Left lung (tissue), 10 donors: ENCODE data around the gene IL13. TPM values are rescaled to one million over a fixed set of nuclear protein-coding genes. Genes with fewer than 3 reads are reported as not detected.

ENCODE experiments used
- ATAC-seq: fragments of 200-7000 bp; cut with Tn5 transposase; one replicate; pipeline ENCODE4 v1.9.1; 2020; ENCODE audit warnings: moderate library complexity
- DNase-seq, 4 donors: peaks; one replicate each; pipeline ENCODE4 v3.0.0-alpha.2; 2013 to 2020
- H3K27ac ChIP-seq, 2 donors: fragments of 200-600 bp; sonication (generic) in 1 of 2; one replicate each; pipeline versions ENCODE4 v1.5.0 to v1.8.0; 2020 to 2021
- H3K27me3 ChIP-seq, 2 donors: fragments of 200-600 bp; sonication (generic) in 1 of 2; one replicate each; pipeline versions ENCODE4 v1.5.0 to v1.8.0; 2020 to 2021
- H3K36me3 ChIP-seq, 2 donors: fragments of 200-600 bp; sonication (generic) in 1 of 2; one replicate each; pipeline versions ENCODE4 v1.5.0 to v1.8.0; 2020 to 2021
- H3K4me1 ChIP-seq, 2 donors: fragments of 200-600 bp; one replicate each; pipeline ENCODE4 v1.8.0; 2021
- H3K4me3 ChIP-seq, 2 donors: fragments of 200-600 bp; sonication (generic) in 1 of 2; one replicate each; pipeline versions ENCODE4 v1.5.0 to v1.8.0; 2020 to 2021; ENCODE audit warnings: mild to moderate bottlenecking in 1 of 2
- H3K9me3 ChIP-seq, 2 donors: fragments of 200-600 bp; sonication (generic) in 1 of 2; one replicate each; pipeline versions ENCODE4 v1.5.0 to v1.8.0; 2020 to 2021
- CTCF ChIP-seq, 2 donors: fragments of 200-600 bp; sonication (generic) in 1 of 2; IDR thresholded peaks; one replicate each; pipeline versions ENCODE4 v1.5.0 to v1.8.0; 2021; ENCODE audit warnings: antibody characterized with exemption in 2 of 2
- intact Hi-C, 2 donors: fragments of 100-400 bp; cut with DNase I; formaldehyde crosslinking; loops; one replicate each; pipeline versions ENCODE4 v1.11.2 to v1.14.2; 2022
- polyA plus RNA-seq, 6 donors: library from polyadenylated mRNA; unstranded; fragments of 120-200 nt; gene quantifications; one replicate each; pipeline ENCODE4 v1.2.1, GENCODE V29; 2013; ENCODE audit not compliant: insufficient read length in 6 of 6
- total RNA-seq, 2 donors: library from RNA; stranded (reverse); fragmentation: NEBNext Ultra II Directional; extraction: Animal tissue kit (Norgen Biotek cat#: 25700); gene quantifications; one replicate each; pipeline ENCODE4 v1.2.1, GENCODE V29; 2021
- donor health status: DM: no; HTN: yes; CAD: no.
- donor health status: DM: no; HTN: no; CAD: no.

IL13 gene
- total and polyA plus RNA-seq, 8 donors, result 0.15 to 0.16 TPM; not detected in 6

DNA sequence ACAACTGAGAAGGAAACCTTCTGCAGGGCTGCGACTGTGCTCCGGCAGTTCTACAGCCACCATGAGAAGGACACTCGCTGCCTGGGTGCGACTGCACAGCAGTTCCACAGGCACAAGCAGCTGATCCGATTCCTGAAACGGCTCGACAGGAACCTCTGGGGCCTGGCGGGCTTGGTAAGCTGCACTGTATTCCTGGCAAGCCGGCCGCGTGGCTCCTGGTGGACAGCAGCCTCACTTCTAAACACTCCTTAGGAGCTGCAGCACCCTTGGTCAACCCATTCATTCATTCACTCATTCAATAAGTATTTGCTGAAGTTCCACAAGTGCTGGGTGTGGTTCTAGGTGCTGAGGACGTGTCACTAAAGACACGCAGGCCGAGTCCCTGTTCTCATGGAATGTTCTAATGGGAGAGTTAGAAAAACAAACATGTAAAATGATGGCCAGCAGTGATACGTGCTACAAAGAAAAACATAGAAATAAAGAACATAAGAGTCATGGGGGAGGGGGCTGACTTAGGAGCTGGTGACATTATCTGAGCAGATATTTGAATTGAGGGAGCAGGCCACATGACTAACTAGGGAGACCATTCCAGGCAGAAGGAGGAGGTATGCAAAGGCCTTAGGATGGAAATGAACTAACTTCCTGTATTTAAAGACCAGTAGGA is 21.9 kb downstream of the IL13 start:
- DNase-seq, result no peak
- peak; percentile 7 for ATAC-seq
- Histone ChIP-seq H3K9me3 (no peaks in the 10 kb centered on the region), H3K4me3 (no peak overlapping the region), H3K36me3 (no peaks in the 10 kb centered on the region), H3K27ac (no peak overlapping the region), H3K4me1 (peaks cover 4 to 9% of the 10 kb centered on the region in 2 donors), H3K27me3 (no peaks in the 10 kb centered on the region)
- intact Hi-C loops, result no loop called here
- TF ChIP-seq CTCF (IDR thresholded peaks at IDR 0.05), result no peak

GRCh38 chr5:132680780-132681475 is 23.0 kb downstream of the IL13 start:
- ATAC-seq (no peak), DNase-seq (no peak)
- Histone ChIP-seq H3K36me3 (no peaks in the 10 kb centered on the region), H3K27me3 (no peaks in the 10 kb centered on the region), H3K9me3 (no peaks in the 10 kb centered on the region), H3K4me3 (no peak overlapping the region), H3K27ac (no peak overlapping the region), H3K4me1 (peaks cover 0 to 9% of the 10 kb centered on the region in 2 donors)
- no peak for TF ChIP-seq CTCF (IDR thresholded peaks at IDR 0.05)
- intact Hi-C loops, result no loop called here

DNA sequence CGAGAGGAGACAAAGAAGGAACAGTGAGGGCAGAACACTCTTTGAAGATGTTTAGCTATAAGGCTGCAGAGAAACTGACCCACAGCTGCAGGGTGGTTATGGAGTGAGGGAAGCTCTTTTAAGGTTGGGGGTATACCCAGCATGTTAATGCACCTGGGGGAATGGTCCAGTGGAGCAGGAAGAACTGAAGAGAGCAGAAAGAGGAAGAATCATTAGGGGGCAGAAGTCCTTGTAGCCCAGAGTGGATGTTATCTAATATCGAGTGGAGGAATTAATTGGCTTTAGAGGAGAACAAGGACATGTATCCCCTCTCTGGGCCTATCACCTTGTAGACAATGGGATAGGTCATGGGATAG is 23.5 kb downstream of the IL13 start:
- Histone ChIP-seq H3K27ac (no peak overlapping the region), H3K36me3 (no peaks in the 10 kb centered on the region), H3K4me3 (no peak overlapping the region), H3K4me1 (peaks cover 0 to 9% of the 10 kb centered on the region in 2 donors), H3K9me3 (no peaks in the 10 kb centered on the region), H3K27me3 (no peaks in the 10 kb centered on the region)
- DNase-seq (no peak), ATAC-seq (no peak)
- no peak for TF ChIP-seq CTCF (IDR thresholded peaks at IDR 0.05)
- intact Hi-C loops, result no loop called here

DNA sequence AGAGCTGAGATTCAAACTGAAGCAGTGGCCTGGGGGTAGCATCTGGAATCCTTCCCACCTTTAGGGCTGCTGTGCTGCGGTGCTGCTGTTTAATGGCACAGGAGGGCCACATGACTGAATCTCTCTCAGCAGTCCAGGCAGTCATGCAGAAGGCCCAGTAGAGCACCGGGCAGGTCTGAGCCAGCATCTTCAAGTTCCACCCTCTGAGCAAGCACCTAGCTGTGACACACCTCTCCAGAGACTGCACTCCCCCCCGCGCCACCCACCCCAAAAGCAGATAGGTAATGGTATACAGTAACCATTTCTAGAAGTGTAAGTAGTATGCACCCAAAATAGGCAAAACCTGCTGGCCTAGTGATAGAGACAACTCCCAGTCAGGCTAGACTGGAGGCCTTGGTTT is 24.0 kb downstream of the IL13 start:
- ATAC-seq, result no peak
- no peak overlapping the region for H3K27ac ChIP-seq
- DNase-seq, result no peak
- H3K4me3 ChIP-seq, result no peak overlapping the region
- H3K27me3 ChIP-seq, result no peaks in the 10 kb centered on the region
- no peaks in the 10 kb centered on the region for H3K9me3 ChIP-seq
- TF ChIP-seq CTCF (IDR thresholded peaks at IDR 0.05), result no peak
- H3K4me1 ChIP-seq, result peaks cover 0 to 9% of the 10 kb centered on the region in 2 donors
- intact Hi-C loops, result no loop called here
- H3K36me3 ChIP-seq, result no peaks in the 10 kb centered on the region

DNA sequence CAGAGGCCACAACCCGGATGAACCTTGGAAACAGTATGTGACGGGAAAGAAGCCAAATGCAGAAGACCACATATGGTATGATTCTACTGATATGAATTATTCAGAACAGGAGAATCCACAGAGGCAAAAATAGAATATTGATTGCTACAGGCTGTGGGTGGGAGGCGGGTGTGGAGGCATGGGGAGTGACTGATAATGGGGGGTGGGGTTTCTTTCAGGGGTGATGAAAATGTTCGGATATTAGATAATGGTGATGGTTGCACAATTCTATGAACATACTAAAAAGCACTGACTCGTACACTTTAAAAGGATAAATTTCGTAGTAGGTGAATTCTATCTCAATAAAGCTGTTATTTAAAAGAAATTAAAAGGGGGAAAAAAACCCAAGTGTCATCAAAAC is 26.5 kb downstream of the IL13 start:
- intact Hi-C loops, result no loop called here
- H3K27me3 ChIP-seq, result no peaks in the 10 kb centered on the region
- DNase-seq, result no peak
- no peak for TF ChIP-seq CTCF (IDR thresholded peaks at IDR 0.05)
- H3K4me1 ChIP-seq, result no peaks in the 10 kb centered on the region
- ATAC-seq, result no peak
- no peak overlapping the region for H3K27ac ChIP-seq
- no peaks in the 10 kb centered on the region for H3K36me3 ChIP-seq
- no peak overlapping the region for H3K4me3 ChIP-seq
- H3K9me3 ChIP-seq, result no peaks in the 10 kb centered on the region
